CD4-positive, alpha-beta T cell treated with Interleukin-2 at 100 ng/mL for 4 hours (primary cell): ENCODE data around the gene SHH.
A peak's percentile ranks its signal among the peaks of the same experiment; 100 is the strongest.
"Not testable (repeated sequence)": the region's sequence is repeated elsewhere in the genome, so short reads cannot be mapped to it uniquely, and the experiment has no call there.

Experiments
- DNase-seq: peaks from one replicate; pipeline ENCODE4 v3.0.0-alpha.2; 2020; ENCODE audit warnings: low spot score

The SHH gene

GRCh38 chr7:155819186-155819585 is 6.9 kb upstream of the SHH start:
- DNase-seq, result no peak

DNA sequence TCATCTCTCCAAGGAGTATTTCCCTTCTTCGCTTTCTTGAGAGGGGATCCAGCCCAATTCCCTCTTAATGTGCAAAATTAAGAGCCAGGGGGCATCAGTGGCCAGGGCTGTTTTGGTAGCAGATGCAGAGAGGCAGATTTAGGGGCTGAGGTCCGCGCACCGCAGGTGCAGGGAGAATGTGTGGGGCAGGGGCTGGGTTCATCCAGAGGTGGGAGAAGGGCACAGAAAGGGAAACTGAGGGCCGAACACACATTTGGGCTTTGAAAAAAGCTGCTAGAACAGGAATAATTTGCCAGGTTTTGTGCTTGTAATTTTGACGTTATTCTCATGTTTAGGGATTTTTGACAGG is 6.5 kb upstream of the SHH start:
- DNase-seq, result no peak

DNA sequence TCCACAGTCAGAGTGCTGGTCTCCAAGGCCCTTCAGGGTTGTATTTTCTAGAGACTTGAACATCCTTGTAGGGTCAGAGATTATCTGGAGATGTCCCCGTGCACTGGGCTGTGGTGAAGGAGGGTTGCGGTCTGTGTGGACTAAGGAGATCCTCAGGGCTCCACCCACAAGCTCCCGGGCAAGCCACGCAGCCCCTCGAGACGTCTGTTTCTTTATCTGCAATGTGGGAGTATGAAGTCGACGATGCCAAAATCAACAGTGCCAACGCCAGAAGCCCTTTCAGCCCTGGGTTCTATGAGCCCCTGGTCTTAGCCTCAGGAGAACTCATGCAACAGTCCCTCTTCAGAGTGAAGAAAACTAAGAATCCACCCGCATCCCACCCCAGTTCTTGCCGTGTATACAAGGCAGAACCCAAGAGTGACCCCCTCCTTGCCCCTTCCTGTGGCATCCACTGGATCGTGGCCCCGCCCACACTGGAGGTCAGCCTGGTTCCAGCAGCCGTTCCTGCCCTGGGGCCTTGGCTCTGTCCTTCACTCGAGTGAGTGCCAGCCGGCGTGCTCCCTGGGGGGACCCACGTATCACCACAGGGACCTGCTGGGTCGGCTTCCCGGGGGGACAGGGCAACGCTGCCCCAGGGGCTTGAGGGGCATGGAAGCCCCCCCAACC is 6.0 kb upstream of the SHH start:
- no peak for DNase-seq

- not testable (repeated sequence) for DNase-seq
Measured at GRCh38 chr7:155817515-155817914, 5.3 kb upstream of the SHH start.

DNA sequence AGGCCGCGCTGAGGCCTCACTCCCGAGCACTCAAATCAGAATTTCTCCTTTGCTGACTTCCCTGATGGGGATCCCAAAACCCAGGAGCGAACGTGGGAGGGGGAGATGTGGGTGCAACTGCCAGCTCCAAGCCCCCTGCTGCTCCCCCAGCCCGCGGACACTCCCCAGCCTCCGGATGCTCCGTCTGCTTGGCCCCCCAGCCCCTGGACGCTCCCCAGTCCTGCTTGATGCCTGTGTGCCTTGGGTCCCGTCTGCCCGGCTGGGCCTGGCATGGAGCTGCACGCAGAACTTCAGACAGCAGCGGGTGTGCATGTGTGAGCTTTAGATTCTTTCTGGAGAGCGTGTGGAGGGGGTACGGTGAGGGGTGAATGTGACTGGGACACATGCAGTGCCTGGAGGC is 4.7 kb upstream of the SHH start:
- no peak for DNase-seq

GRCh38 chr7:155816192-155816508 is 3.9 kb upstream of the SHH start:
- DNase-seq, result no peak

- DNase-seq, result peak; percentile 31
Measured at GRCh38 chr7:155815332-155816191, 3.3 kb upstream of the SHH start.

- no peak for DNase-seq
Measured at GRCh38 chr7:155814316-155815276, 2.3 kb upstream of the SHH start.

GRCh38 chr7:155813546-155814315 is 1.5 kb upstream of the SHH start:
- DNase-seq, result no peak

DNA sequence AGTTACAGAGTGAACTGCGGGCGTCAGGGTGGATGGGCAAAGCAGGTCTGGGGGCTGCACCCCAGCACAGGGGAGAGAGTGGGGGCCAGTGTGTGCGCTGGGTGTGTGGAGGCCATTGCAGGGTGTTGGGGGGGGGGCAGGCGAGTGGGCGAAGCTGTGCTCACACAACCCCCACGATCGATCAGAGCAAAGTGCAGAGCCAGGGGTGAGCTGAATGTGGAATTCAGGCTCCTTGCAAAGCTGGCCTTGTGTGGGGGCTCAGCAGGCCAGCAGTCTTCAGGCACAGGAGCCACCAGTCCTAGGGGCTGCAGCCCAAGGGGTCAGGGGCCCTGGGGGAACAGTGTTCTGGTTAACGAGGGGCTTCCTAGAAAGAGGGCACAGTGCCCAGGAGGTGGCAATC is 862 bp upstream of the SHH start:
- no peak for DNase-seq

DNA sequence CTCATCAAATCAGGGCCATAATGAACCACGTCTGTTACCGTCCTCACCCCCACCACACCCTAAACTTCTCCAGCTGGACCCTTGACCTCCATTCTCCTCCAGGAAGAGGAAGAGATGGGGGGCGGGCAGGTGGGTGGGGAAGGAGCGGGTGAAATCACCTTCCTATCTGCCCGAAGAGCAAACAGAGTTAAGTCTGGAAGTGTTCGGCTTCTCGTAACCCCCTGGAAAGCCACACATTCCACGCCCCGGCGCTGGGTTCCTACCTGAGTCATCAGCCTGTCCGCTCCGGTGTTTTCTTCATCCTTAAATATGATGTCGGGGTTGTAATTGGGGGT is 736 bp downstream of the SHH start:
- DNase-seq, result no peak

DNA sequence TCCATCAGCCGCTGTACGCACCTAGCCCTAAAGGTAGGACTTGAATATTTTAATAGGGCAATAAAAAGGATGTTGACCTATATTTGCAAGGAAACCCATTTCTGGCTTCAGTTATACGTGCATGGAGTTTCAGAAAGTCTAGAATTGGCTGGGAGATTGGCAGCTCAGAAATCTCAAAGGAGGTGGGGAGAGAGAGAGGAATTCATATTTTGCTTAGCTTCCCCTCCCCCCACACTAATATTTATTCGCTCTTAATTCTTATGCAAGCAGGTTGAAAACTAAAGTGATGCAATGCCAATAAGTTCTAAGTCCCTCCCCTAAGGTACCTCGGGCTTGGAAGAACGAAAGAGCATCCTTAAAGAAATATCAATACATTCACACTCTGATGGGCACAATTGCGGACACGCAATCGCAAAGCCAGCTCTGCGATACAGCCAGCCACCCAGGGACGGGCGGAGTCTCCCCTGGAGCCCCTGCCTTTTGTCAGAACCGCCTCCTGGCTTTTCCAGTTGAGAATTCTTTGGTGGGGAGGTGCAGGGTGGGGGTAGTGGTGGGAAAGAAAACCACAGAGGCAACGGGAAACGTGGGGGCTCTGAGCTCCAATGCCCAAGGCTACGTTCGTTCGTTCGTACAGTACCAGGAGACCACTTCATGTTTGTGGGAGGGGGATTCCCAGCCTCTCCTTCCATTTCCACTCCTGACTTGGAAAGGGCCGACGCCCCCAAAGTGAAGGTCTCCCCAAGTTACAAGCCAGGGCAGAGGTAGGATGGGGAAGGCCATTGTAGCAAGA is 1.3 kb downstream of the SHH start:
- no peak for DNase-seq

- no peak for DNase-seq
Measured at GRCh38 chr7:155809947-155810769, 2.1 kb downstream of the SHH start.

DNA sequence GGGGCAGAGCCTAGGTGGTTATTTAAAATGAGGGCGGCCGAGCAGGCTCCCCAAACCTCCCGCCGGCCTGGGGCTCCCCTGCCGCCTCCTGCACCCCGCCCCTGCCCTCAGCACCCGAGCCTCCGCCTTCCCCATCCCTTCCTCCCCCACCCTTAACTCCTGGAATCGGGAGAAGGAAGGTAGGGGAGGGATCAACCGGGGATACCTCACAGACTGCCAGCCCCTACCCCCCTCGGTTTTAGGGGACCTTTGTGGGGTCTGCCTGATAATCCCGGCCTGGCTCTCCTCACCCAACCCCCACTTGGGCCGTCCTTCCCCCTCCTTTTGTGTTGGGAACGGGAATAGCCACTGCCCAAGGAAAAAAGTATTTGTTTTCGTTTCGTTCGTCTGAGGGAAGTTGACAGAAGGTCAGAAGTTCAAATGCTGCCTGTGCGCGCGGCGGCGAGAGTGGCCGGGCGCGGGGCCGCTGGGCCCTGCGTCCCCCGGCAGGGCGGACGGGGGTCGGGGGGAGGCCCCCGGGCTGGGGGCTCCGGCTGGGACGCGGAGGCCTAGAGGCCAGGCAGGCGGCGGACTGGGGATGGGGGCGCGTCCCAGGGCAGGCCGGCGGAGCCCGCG is 2.8 kb downstream of the SHH start:
- DNase-seq, result no peak

GRCh38 chr7:155808549-155809331 is 3.5 kb downstream of the SHH start:
- no peak for DNase-seq

DNA sequence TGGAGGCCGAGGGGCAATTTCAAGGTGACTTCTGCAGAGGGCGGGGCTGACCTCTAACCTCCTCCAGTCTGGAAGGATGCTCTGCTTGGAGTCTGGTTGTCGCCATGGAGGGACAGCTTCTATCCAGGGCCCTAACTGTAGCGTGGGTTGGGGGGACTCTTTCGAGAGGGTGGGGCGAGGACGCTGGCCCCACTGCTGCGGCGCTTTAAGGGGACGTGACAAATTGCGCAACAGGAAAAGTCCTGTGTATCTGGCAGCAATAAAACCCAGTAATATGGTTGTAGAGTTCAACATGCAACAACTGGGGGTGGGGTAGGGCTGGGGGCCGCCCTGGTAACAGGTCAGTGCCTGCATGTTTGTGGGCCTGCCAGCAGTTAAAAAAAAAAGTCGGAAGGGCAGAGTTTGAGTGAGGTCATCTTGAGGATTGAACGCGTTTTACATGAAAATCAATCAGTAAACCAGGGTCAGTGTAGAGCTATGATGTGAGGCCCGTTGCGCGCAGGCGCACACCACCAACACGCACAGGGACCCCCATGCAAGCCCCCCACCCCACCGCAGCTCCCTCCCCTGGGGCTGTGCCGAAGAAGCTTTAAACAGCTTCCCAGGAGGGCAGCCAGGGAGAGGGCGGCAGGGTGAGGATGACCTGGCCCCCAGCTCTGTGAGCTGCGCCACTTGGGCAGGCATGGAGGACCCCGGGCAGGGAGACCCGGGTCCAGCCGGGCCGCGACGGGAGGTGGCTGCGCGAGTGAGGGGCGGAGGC is 4.3 kb downstream of the SHH start:
- no peak for DNase-seq

DNA sequence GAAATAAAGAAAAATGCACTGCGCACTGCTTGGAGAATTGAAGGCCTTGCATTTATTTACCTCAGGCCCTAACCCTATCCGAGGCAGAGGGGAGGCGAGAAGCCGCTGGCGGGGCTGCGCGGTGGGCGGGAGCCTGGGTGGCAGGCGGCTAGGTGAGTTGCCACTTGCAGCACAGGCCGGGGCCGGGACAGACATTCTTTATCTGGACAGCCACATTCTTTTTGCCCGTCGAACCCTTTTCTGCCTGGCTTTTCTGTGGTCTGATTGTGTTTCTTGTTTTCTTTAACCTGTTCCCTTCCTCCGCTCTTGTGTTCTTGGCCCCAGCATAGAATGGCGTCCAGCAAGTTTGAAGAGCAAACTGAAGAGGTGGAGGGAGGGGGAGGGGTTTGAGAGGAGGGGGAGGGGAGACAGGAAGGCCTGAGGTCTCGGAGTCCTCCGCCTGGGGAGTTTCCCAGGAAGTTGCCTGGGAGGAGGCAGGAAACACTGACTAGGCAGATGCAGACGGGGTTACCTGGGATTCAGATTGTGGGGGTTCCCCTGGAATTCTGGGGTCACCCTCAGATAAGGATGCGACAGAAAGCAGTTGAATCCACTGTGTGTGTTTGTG is 5.1 kb downstream of the SHH start:
- DNase-seq, result no peak
